ENCODE measurements around the gene SF3A1.
"Not testable (repeated sequence)": the region's sequence is repeated elsewhere in the genome, so short reads cannot be mapped to it uniquely, and the experiment has no call there.

SF3A1 gene

DNA sequence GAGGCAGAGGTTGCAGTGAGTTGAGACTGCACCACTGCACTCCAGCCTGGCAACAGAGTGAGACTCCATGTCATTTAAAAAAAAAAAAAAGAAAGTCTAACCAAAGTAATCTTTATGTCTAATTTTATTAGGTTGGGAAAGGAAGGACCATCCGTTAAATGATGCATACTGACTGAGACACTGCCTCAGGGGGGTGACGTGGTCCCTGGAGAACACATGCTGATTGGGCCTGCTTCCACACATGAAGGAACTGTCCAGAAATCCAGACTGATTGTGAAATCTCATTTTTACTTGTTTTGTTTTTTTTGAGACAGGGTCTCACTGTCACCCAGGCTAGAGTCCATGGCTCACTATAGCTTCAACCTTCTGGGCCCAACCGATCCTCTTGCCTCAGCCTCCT is 5.5 kb downstream of the SF3A1 start:
- H3K4me3 ChIP-seq (ENCODE audit: low read length), result no peak overlapping the region
- no CpG with 5 or more reads among the region's 3 CpGs for WGBS (ENCODE audit: insufficient coverage, insufficient read length)
- H3K4me1 ChIP-seq (ENCODE audit: control insufficient read depth, insufficient read depth, low read length), result no peaks in the 10 kb centered on the region
- H3K27me3 ChIP-seq (ENCODE audit: control insufficient read depth, insufficient read depth, low read length), result no peaks in the 10 kb centered on the region
- peaks cover 20% of the 10 kb centered on the region for H3K36me3 ChIP-seq (ENCODE audit: control insufficient read depth, insufficient read depth, low read length)
- H3K27ac ChIP-seq (ENCODE audit: low read length), result no peak overlapping the region
- H3K9me3 ChIP-seq (ENCODE audit: control insufficient read depth, insufficient read depth, low read length), result no peaks in the 10 kb centered on the region
- no peak for DNase-seq (ENCODE audit: low read depth, low spot score)

DNA sequence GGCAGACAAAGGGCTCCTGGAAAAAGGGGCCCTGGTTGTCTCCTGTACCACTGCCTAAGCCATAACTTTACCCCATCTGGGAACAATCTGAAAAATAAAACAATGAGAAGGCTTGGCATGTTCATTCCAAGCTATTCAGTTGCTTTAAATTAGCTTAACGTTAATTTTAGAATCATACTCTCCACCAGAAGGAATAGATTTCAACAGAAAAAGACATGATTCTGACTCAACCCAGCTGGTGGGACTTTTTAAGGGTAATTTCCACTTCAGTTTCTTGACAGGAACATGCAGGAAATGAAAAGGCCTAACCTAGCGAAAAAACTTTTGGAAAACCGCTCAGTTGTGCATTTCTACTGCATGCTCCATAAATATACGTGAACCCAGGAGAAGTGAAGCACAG is 7.9 kb downstream of the SF3A1 start:
- no CpG with 5 or more reads among the region's 4 CpGs for WGBS (ENCODE audit: insufficient coverage, insufficient read length)

DNA sequence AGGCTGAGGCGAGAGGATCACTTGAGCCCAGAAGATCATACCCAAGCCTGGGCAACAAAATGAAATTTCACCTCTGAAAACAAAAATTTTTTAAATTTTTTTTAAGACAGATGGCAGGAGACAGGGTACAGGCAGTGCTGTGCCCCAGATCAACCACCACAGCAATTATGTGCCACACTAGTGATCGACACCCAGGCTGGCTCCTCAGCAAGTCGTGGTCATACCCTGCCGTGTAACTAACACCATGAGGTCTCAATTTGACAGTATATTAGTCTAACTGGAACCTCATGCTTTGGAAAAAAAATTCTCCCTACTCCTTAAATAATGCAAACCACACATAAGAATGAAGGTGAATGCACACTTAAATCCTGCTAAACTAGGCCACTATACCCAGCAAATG is 8.3 kb downstream of the SF3A1 start:
- H3K36me3 ChIP-seq (ENCODE audit: control insufficient read depth, insufficient read depth, low read length), result peaks cover 46% of the 10 kb centered on the region
- H3K4me1 ChIP-seq (ENCODE audit: control insufficient read depth, insufficient read depth, low read length), result no peaks in the 10 kb centered on the region
- WGBS (ENCODE audit: insufficient coverage, insufficient read length), result no CpG with 5 or more reads among the region's 4 CpGs
- H3K27ac ChIP-seq (ENCODE audit: low read length), result no peak overlapping the region
- DNase-seq (ENCODE audit: low read depth, low spot score), result no peak
- no peaks in the 10 kb centered on the region for H3K9me3 ChIP-seq (ENCODE audit: control insufficient read depth, insufficient read depth, low read length)
- no peak overlapping the region for H3K4me3 ChIP-seq (ENCODE audit: low read length)
- H3K27me3 ChIP-seq (ENCODE audit: control insufficient read depth, insufficient read depth, low read length), result no peaks in the 10 kb centered on the region

More for the DNA sequence above, 7.9 kb downstream of the SF3A1 start:
- no peaks in the 10 kb centered on the region for H3K9me3 ChIP-seq (ENCODE audit: control insufficient read depth, insufficient read depth, low read length)
- H3K36me3 ChIP-seq (ENCODE audit: control insufficient read depth, insufficient read depth, low read length), result peaks cover 44% of the 10 kb centered on the region
- H3K27ac ChIP-seq (ENCODE audit: low read length), result no peak overlapping the region
- H3K4me3 ChIP-seq (ENCODE audit: low read length), result no peak overlapping the region
- H3K4me1 ChIP-seq (ENCODE audit: control insufficient read depth, insufficient read depth, low read length), result no peaks in the 10 kb centered on the region
- DNase-seq (ENCODE audit: low read depth, low spot score), result no peak
- H3K27me3 ChIP-seq (ENCODE audit: control insufficient read depth, insufficient read depth, low read length), result no peaks in the 10 kb centered on the region

DNA sequence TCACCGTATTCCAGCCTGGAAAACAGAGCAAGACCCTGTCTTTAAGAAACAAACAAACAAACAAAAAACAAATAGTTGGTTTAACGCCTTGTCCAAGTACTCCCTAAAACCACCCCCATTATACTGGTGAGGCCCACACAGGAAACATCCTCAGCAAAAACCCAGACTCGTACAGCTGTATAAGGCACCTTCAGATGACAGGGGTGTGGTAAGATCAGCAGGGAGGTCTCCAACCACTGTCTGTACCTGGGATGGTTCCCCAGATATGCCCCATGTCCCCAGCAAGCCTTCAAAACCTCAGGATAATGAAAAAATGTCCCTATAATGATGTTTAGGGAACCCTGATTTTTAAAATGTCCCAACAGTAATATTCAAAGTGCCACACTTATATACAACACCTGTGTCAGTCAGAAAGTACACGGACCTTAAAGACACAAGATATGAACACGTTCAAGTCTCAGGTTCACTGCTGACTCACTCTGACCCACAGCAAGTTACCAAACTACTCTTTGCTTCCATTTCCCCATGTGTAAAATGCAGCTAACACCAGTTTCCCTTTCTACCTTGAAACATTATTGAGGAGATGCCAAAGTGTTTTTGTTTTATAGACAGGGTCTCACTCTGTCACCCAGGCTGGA is 9.3 kb downstream of the SF3A1 start:
- peaks cover 51% of the 10 kb centered on the region for H3K36me3 ChIP-seq (ENCODE audit: control insufficient read depth, insufficient read depth, low read length)
- DNase-seq (ENCODE audit: low read depth, low spot score), result no peak
- H3K4me1 ChIP-seq (ENCODE audit: control insufficient read depth, insufficient read depth, low read length), result no peaks in the 10 kb centered on the region
- H3K9me3 ChIP-seq (ENCODE audit: control insufficient read depth, insufficient read depth, low read length), result no peaks in the 10 kb centered on the region
- no peak overlapping the region for H3K27ac ChIP-seq (ENCODE audit: low read length)
- H3K4me3 ChIP-seq (ENCODE audit: low read length), result no peak overlapping the region
- no peaks in the 10 kb centered on the region for H3K27me3 ChIP-seq (ENCODE audit: control insufficient read depth, insufficient read depth, low read length)
- no CpG with 5 or more reads among the region's 5 CpGs for WGBS (ENCODE audit: insufficient coverage, insufficient read length)

DNA sequence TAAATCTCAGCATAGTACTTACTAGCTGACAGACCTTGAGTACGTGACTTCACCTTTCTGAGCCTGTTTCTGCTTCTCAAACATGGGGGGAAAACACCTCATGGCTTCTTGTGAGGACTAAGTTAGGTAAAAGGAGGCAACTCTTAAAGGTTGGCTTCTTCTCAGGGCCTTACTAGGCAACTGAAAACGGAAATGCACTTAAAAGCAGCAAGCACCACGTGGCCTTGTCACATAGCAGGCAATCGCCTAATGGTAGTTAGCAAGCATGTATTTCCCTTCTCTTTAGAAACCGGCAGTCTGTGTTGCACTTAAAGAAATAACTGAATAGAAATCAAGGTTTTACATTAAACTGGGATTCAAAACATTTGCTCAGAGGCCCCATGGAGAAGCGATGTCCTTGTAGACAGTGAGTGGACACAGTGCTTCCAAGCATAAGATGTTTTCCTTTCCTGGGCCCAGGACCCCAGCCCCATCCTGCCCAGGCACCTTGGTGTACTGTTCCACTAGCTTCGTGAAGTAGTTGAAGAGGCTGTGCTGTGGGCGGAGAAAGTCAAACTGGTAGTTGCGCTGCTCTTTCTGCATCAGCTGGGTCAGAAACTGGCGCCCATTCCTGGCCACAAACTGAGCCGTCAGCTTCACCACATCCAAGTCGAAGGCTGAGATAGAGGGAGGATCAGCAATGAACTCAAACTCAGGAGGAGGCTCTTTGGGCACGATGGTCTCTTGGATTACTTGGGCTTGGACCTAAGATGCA is 12.1 kb downstream of the SF3A1 start:
- H3K4me3 ChIP-seq (ENCODE audit: low read length), result no peak overlapping the region
- no peak overlapping the region for H3K27ac ChIP-seq (ENCODE audit: low read length)
- DNase-seq (ENCODE audit: low read depth, low spot score), result no peak
- peaks cover 66% of the 10 kb centered on the region for H3K36me3 ChIP-seq (ENCODE audit: control insufficient read depth, insufficient read depth, low read length)
- H3K9me3 ChIP-seq (ENCODE audit: control insufficient read depth, insufficient read depth, low read length), result no peaks in the 10 kb centered on the region; the same call in 1 of the 2 replicates
- no CpG with 5 or more reads among the region's 13 CpGs for WGBS (ENCODE audit: insufficient coverage, insufficient read length)
- H3K27me3 ChIP-seq (ENCODE audit: control insufficient read depth, insufficient read depth, low read length), result no peaks in the 10 kb centered on the region
- no peaks in the 10 kb centered on the region for H3K4me1 ChIP-seq (ENCODE audit: control insufficient read depth, insufficient read depth, low read length)

DNA sequence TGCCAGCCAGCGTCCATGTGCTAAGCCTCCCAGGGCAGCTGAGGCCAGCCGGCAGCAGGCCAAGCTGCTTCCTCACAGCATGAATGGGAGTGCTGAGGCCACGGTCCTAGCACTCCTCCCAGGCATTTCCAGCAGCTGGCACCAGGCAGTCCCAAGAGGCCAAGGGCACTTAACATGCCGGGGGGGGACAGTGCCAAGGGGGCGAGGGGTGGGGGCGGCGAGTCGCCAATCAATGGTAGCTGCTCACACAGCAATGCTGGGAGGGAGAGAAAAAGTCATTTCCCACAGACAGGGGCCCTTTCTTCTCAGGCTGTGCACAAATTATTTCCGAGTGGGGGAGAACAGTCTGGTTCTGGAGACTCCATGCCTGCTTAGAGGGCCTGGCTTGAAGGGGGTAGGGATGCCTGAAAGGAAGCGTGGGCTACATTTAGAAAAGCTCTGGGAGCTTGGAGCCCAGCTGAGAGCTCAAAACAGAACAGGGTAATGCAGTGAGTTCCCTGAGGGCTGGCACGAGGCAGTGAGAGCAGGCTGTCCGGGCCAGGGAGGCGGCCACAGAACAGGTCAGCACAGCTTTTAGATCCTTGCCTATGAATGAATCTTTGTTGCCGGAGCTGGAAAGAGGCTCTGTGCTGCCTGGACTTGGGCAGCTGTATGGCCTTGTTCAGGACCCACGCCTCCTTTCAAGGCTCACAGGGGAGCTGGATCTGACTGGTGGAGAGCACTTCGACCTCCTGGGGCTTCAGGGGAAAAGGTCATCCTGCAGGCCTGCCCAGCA is 15.6 kb downstream of the SF3A1 start:
- no peaks in the 10 kb centered on the region for H3K4me1 ChIP-seq (ENCODE audit: control insufficient read depth, insufficient read depth, low read length)
- no peak overlapping the region for H3K27ac ChIP-seq (ENCODE audit: low read length)
- H3K27me3 ChIP-seq (ENCODE audit: control insufficient read depth, insufficient read depth, low read length), result no peaks in the 10 kb centered on the region
- no peak overlapping the region for H3K4me3 ChIP-seq (ENCODE audit: low read length)
- H3K9me3 ChIP-seq (ENCODE audit: control insufficient read depth, insufficient read depth, low read length), result no peaks in the 10 kb centered on the region; the same call in 1 of the 2 replicates
- no peak for DNase-seq (ENCODE audit: low read depth, low spot score)
- H3K36me3 ChIP-seq (ENCODE audit: control insufficient read depth, insufficient read depth, low read length), result peaks cover 92% of the 10 kb centered on the region
- WGBS (ENCODE audit: insufficient coverage, insufficient read length), result no CpG with 5 or more reads among the region's 16 CpGs

DNA sequence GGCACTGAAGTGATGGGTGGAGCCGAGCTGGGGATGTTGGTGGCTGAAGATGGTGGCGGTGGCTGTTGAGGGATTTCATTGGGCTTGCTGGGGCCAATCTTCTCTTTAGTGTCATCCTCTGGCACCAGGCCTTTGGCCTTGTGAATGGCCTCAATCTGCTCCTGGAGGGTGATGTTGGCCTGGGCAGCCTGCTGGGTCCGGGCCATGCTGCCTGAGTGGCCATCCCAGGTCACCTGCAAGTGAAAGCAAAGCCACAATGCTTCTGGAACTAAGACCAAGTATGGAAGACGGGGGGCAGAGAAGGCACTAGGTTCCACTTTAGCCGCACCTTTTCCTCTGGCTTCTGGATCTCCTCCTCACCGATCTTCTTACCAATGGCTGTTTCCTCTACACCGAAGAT is 17.9 kb downstream of the SF3A1 start:
- no peak for DNase-seq (ENCODE audit: low read depth, low spot score)
- Histone ChIP-seq H3K36me3 (ENCODE audit: control insufficient read depth, insufficient read depth, low read length) (peaks cover 87% of the 10 kb centered on the region), H3K9me3 (ENCODE audit: control insufficient read depth, insufficient read depth, low read length) (no peaks in the 10 kb centered on the region; the same call in 1 of the 2 replicates), H3K27ac (ENCODE audit: low read length) (no peak overlapping the region), H3K4me3 (ENCODE audit: low read length) (no peak overlapping the region), H3K4me1 (ENCODE audit: control insufficient read depth, insufficient read depth, low read length) (no peaks in the 10 kb centered on the region), H3K27me3 (ENCODE audit: control insufficient read depth, insufficient read depth, low read length) (no peaks in the 10 kb centered on the region)
- no CpG with 5 or more reads among the region's 7 CpGs for WGBS (ENCODE audit: insufficient coverage, insufficient read length)

DNA sequence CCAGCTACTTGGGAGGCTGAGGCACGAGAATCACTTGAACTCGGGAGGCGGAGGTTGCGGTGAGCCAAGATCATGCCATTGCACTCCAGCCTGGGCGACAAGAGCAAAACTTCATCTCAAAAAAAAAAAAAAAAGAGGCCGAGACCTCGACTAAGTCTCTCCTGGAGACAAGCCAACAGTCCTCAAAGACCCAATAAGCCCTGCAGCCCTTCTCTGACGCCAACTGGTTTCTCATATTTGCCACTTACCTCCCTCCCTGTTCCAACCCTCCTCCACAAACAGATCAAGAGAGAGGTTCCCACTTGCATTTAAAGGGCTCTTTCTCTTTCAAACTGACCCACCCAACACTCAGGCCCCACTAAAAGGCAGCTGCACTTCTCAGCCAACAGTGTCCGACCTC is 18.4 kb downstream of the SF3A1 start:
- not testable (repeated sequence) for H3K4me1 ChIP-seq (ENCODE audit: control insufficient read depth, insufficient read depth, low read length); DNase-seq (ENCODE audit: low read depth, low spot score); H3K27me3 ChIP-seq (ENCODE audit: control insufficient read depth, insufficient read depth, low read length); H3K9me3 ChIP-seq (ENCODE audit: control insufficient read depth, insufficient read depth, low read length); H3K4me3 ChIP-seq (ENCODE audit: low read length); H3K27ac ChIP-seq (ENCODE audit: low read length)
- no CpG with 5 or more reads among the region's 9 CpGs for WGBS (ENCODE audit: insufficient coverage, insufficient read length)
- H3K36me3 ChIP-seq (ENCODE audit: control insufficient read depth, insufficient read depth, low read length), result peaks cover 87% of the 10 kb centered on the region

DNA sequence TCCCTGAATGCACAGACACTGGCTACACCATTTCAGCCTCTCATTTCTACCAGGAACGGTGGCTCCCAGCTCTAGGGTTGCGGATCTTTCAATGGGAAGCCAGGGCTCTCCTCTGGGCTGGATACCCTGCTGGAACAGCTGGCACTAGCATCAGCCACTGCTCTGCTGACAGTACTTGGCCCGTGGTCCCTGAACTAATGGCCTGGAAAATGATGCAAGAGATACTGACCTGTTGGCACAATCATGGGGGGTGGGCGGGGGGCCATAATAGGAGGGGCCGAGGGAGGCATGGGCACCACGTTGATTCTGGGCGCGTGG is 19.3 kb downstream of the SF3A1 start:
- H3K4me3 ChIP-seq (ENCODE audit: low read length), result no peak overlapping the region
- H3K9me3 ChIP-seq (ENCODE audit: control insufficient read depth, insufficient read depth, low read length), result no peaks in the 10 kb centered on the region; the same call in 1 of the 2 replicates
- no peak for DNase-seq (ENCODE audit: low read depth, low spot score)
- no peaks in the 10 kb centered on the region for H3K27me3 ChIP-seq (ENCODE audit: control insufficient read depth, insufficient read depth, low read length)
- no CpG with 5 or more reads among the region's 8 CpGs for WGBS (ENCODE audit: insufficient coverage, insufficient read length)
- peaks cover 78% of the 10 kb centered on the region for H3K36me3 ChIP-seq (ENCODE audit: control insufficient read depth, insufficient read depth, low read length)
- no peak overlapping the region for H3K27ac ChIP-seq (ENCODE audit: low read length)
- no peaks in the 10 kb centered on the region for H3K4me1 ChIP-seq (ENCODE audit: control insufficient read depth, insufficient read depth, low read length)

DNA sequence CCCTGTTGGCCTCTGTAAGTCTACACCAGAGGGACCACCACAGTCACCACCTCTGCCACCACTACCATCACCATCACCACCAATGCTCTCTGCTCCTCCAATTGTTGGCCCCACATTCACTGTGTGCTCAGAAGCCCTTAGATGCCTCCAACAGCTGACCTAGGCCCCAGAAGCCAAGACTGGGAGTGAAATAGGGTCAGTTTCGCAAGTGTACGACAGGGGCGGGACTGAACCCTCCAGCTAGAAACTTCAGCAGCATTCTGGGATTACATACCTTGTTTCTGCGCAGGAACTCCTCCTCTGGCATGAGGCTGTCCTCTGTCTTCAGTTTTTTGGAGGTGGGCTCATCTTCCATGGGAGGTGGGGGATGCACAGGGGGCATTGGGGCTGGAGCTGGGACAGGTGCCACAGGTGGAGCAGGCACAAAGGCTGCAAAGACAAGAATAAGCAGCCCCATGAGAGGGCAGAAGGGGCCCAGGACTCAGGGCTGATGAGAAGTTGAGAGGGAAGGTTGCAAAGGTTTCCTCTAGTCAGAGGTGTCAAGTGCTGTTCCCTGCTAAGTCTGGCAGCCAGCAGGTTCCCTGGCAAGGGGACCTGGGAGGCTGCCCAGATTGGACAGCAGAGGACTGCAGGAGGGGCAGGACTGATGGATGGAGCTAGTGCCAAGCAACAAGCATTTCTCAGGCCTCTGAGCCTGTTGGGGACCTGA is 19.8 kb downstream of the SF3A1 start:
- H3K4me3 ChIP-seq (ENCODE audit: low read length), result no peak overlapping the region
- H3K36me3 ChIP-seq (ENCODE audit: control insufficient read depth, insufficient read depth, low read length), result peaks cover 73% of the 10 kb centered on the region
- no peaks in the 10 kb centered on the region for H3K4me1 ChIP-seq (ENCODE audit: control insufficient read depth, insufficient read depth, low read length)
- no peak for DNase-seq (ENCODE audit: low read depth, low spot score)
- no peak overlapping the region for H3K27ac ChIP-seq (ENCODE audit: low read length)
- no peaks in the 10 kb centered on the region; the same call in 1 of the 2 replicates for H3K9me3 ChIP-seq (ENCODE audit: control insufficient read depth, insufficient read depth, low read length)
- WGBS (ENCODE audit: insufficient coverage, insufficient read length), result no CpG with 5 or more reads among the region's 4 CpGs
- H3K27me3 ChIP-seq (ENCODE audit: control insufficient read depth, insufficient read depth, low read length), result no peaks in the 10 kb centered on the region

All from iPS DF 6.9 (cell line).